ENCODE data around the gene MGRN1.

GRCh38 chr16:4664538-4665418 is 40.2 kb downstream of the MGRN1 start:
- TF ChIP-seq CTCF (IDR thresholded peaks at IDR 0.05; ENCODE audit: insufficient read depth, low read depth, low read length) (no peak), EZH2 (IDR thresholded peaks at IDR 0.05; ENCODE audit: insufficient read depth, low read length) (no peak)

All from astrocyte (in vitro differentiated cells and primary cell).